CD4-positive, alpha-beta T cell treated with Interleukin-6 for 4 hours (primary cell): ENCODE results near the gene ACRBP.

ENCODE experiments used
- DNase-seq: peaks from one replicate; pipeline ENCODE4 v3.0.0-alpha.2; 2020; ENCODE audit warnings: mixed read lengths

Gene ACRBP

DNA sequence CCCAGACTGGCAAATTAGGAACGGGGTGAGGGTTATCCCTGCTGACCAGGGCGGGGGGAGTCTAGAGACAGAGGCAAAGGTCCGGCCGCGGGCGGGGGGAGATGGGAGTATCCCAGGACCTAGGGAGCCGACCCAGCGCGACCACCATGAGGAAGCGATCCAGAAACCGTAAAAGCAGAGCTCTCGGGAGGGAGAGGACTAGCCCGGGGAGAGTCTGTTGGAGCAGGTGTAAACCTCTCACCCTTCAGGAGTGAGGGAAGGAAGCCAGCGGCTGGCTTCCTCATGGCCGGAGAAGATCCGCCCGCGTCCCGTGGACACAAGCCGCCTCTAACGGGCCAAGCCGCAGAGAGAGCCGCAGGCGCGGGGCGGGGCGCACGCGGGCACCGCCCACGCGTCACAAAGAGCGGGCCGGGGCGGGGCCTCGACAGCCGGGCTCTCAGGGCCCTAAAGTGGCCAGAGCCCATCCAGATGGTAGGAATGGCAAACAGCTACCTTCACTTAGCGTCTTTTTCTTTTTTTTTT, at the start of gene ACRBP:
ACRBP (minus strand) TSS at position 350 of the 522 bp plus-strand sequence; CDS start at position 284, 66 bp downstream.
- DNase-seq: peak; percentile 55

- no peak for DNase-seq
These were observed 48.2 kb upstream of the ACRBP start for GRCh38 chr12:6695313-6696045.

GRCh38 chr12:6694701-6695100, 47.5 kb upstream of the ACRBP start:
- DNase-seq: no peak

GRCh38 chr12:6693832-6694355, 46.7 kb upstream of the ACRBP start:
- DNase-seq: no peak

- no peak for DNase-seq
These were observed 45.7 kb upstream of the ACRBP start for GRCh38 chr12:6692888-6693287.

GRCh38 chr12:6691473-6691872, 44.2 kb upstream of the ACRBP start:
- DNase-seq: no peak

GRCh38 chr12:6688999-6689882, 42.0 kb upstream of the ACRBP start, which contains the start of gene ZNF384:
ZNF384 (minus strand) TSS chr12:6689375; CDS start chr12:6679520, 9,855 bp downstream.
- DNase-seq: peak; percentile 97

GRCh38 chr12:6688543-6688998, 41.3 kb upstream of the ACRBP start:
- peak; percentile 51 for DNase-seq

- no peak for DNase-seq
These were observed 38.6 kb upstream of the ACRBP start for GRCh38 chr12:6685814-6686213.

- peak; percentile 45 for DNase-seq
These were observed 37.4 kb upstream of the ACRBP start for GRCh38 chr12:6684609-6685008.

DNA sequence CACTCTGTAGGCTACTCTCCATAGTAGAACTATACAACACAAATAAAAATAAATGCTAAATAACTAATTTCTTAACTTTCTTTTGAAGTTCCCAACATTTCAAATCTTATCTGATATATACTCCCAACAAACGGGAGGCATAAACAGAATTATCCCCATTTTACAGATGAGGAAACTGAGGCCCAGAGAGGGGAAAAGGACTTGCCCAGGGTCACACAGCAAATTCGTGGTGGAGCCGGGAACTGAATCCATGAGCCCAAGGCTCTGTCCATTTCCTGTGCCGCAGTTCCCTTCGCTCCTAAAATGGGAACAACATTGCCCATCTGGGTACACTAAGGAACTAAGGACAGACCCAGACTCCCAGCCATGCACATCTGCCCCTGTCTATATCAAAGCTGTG, 29.7 kb upstream of the ACRBP start:
- DNase-seq: no peak

GRCh38 chr12:6672143-6672542, 24.9 kb upstream of the ACRBP start:
- no peak for DNase-seq

DNA sequence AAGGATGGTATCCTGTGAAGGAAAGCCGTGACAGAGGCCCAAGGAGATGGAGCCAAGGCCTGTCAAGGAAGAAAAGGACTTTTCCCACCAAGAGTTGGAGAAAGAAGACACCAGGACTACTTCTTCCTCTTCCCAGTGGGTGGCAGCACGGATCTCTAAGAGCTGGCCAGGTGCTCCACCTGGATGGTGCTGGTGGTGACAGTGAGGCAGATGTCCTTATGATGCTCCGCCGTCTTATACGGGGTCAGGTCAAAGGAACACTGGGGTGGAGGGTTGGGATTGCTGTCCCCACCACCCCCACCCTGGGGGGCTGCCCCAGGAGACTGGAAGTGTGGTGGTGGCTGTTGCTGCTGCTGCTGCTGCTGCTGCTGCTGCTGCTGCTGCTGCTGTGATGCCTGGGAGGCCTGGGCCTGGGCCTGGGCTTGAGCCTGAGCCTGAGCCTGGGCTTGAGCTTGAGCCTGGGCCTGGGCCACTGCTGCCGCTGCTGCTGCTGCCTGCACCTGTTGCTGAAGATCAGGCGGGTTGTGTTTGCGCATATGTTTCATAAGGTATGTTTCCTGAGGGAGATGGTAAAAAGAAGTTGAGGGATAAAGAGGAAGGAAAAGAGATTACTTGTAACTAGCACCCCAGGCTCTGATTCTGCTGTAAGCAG, 20.5 kb upstream of the ACRBP start:
- no peak for DNase-seq

- no peak for DNase-seq
These were observed 19.0 kb upstream of the ACRBP start for GRCh38 chr12:6666211-6666610.

- DNase-seq: no peak
These were observed 17.7 kb upstream of the ACRBP start for GRCh38 chr12:6664902-6665301.

DNA sequence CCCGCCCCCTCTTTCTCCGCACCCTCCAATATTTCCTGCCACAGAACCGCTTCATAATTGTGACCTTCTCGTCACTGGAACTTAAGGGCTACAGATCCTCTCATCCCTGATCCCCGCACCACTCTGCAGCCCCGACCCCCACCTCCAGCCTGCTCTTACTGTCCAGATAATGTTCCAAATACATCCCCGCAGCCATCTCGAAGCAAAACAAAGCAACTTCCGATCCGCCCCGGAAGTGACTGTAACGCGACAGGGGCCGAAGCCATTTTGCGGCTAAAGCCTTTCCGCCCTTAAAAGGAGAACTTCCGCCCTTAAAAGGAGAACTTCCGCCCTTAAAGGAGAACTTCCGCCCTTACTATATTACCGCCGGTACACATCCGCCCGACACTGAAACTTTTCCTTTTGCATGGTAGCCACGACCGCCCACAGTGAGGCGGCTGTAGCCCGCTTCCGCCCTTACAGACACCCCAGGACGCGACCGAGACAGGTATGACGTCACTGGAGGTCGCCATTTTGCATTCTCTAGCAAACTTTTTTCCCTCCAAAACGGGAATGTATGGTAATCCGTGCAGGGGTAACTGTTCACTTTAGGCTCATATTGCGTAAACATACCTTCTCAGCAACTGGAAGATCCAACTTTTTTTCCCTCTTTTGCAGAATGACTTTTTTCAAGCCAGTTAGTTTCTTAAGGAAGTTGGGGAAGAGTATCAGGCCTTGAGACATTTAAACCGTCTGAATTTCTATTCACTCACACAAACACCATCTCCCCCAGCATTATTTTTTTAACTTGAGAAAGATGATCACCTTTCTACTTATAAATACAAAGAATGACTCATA, 15.9 kb upstream of the ACRBP start, which contains the start of gene ING4:
ING4 (minus strand) TSS at position 214 of the 837 bp plus-strand sequence; CDS start at position 196, 18 bp downstream.
- DNase-seq: peak; percentile 97

- no peak for DNase-seq
These were observed 15.3 kb upstream of the ACRBP start for GRCh38 chr12:6662602-6662905.

DNA sequence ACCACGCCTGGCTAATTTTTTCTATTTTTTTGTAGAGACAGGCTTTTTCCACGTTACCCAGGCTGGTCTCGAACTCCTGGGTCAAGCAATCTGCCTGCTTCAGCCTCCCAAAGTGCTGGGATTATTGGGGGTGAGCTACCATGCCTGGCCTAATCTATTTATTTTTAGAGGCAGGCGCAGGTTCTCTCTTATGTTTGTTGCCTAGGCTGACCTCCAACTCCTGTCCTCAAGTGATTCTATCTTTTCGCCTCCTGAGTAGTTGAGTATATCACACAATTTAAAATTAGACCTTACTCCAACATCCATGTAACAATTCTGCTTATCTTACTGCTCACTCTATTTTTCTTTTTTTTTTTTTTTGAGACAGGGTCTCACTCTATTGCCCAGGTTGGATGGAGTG, 6.8 kb upstream of the ACRBP start:
- DNase-seq: no peak

DNA sequence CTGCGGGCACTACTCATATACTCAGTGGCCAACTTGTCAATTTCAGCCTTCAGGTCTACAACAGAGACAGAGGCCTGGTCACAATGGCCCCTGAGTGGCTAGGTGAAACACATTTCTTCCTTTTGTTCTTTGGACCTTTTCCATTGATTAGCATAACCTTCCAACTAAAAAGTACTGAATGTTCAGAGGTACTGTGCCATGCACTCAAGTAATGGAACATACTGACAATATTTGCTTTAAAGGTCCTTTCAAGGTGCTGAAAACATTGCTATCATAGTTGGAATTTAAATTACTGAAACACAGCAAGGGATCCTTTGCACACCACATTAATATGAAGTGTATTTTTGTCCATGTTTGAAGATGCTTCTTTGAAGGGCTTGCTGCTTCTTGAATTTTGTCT, 6.1 kb upstream of the ACRBP start:
- DNase-seq: no peak

DNA sequence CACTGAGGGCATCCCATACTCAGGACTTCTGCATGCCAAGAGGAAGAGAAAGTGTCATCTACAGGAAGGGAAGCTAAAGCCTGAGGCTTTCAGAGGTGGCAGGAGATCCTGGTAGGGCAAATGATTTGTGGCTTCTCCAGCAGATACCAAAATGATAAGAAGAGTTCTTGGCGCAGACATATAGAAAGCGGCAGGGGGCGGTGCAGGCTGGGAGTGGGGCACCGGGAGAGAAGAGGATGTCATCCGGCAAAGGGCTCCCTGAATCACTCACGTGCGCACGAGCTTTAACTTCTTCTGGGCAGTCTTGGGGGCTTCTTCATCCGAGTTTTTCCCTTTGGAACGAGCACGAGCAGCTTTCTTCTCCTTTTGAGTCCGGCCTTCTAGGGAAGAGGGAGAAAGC, 5.2 kb upstream of the ACRBP start:
- DNase-seq: no peak

GRCh38 chr12:6650832-6651231, 3.6 kb upstream of the ACRBP start:
- no peak for DNase-seq
